NCI-H128 (cell line): Measurements from ENCODE around the gene GUCY1A1.

Experiments
- DNase-seq: peaks from one replicate; lab custom pipeline; 2025; ENCODE audit not compliant: unreplicated experiment; lab: John Stamatoyannopoulos, UW

GUCY1A1 gene

DNA sequence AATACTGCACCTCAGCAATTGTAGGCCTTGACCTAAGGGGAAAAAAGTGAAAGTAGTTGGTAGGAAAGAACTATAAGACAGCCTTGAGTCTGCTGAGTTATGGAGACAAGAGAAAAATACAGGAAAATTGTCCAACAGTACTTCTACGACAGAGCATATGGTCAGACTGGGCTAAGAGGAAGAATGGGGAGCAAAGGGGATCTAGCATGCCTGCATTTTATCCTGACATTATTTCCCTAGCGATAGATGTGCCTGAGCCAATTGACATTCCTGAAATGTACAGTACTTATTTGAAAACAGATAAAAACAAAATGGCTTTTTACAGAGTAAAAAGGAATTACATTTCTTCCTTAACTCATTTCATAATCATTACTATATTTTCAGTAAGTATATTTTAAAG is 22.2 kb downstream of the GUCY1A1 start:
- DNase-seq: no peak

DNA sequence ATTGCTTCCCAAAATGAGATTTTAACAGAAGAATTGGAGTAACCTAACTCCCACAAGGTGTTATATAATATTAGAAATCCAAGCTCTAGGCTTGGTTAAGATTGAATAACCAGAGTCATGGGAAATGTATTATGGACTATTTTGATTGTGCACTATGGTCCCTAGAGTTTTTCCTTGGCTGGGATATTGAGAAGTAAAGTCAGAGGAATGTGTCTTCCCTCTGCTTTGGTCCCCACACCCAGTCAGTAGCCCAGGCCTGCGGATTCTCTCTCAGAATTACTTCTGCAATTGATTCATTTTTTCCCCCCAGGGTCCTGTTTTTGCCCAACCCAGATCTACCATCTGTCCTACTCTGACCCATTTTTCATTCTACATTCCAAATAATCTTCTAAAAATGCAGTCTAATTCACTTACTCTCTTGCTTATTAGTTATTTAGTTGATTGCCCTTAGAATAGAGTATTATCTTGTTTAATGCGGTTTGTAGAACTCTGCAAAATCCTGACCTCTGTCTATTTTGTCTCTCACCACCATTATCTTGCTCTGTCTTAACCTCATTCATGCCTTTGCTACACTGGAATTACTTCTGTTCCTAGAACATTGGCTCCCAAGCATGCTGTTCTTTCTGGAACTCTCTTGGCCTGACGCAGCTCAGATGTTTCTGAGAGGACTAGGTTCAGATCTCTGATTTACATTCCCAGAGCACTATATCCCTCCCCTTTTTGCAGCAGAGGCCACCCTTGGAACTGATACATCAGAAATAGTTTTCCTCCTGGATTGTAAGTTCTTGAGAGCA is 23.6 kb downstream of the GUCY1A1 start:
- no peak for DNase-seq

DNA sequence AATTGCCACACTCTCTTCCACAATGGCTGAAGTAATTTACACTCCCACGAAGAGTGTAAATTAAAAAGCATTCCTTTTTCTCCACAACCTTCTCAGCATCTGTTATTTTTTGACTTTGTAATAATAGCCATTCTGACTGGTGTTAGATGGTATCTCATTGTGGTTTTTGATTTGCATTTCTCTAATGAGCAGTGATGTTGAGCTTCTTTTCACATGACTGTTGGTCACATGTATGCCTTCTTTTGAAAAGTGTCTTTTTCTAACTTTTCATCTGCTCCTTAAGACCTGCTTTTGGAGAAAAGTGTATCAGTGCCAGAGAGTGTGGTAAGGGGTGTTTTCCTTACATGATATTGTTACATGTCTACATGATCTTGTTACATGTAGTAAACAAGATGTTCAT is 25.7 kb downstream of the GUCY1A1 start:
- DNase-seq: no peak

DNA sequence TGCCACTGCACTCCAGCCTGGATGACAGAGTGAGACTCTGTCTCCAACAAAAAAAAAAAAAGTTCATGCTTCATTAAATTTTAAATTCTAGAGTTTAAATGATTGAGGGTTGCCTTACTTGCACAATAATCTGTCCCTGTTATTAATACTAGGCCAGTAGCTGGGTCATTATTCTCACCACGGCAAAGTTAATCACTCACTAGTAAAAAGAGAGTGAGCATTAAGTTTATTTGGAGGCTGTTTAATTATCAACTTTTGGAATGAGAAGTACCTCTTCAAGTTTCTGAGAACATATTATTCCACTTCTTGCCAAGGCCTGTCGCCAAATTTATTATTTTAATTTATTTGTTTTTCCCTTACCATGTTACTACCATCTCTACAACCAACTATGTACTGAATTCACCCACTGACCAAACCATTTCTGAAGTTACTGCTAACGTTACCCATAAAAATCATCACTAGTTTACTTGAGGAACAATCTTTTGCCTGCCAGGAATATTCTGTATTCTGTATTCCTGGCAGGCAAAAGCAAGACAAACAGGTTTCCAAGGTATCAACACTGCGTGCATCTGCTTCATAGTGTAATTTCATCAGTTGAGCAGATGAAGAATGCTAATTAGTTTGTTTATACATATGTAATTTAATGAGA is 26.5 kb downstream of the GUCY1A1 start:
- DNase-seq: no peak

DNA sequence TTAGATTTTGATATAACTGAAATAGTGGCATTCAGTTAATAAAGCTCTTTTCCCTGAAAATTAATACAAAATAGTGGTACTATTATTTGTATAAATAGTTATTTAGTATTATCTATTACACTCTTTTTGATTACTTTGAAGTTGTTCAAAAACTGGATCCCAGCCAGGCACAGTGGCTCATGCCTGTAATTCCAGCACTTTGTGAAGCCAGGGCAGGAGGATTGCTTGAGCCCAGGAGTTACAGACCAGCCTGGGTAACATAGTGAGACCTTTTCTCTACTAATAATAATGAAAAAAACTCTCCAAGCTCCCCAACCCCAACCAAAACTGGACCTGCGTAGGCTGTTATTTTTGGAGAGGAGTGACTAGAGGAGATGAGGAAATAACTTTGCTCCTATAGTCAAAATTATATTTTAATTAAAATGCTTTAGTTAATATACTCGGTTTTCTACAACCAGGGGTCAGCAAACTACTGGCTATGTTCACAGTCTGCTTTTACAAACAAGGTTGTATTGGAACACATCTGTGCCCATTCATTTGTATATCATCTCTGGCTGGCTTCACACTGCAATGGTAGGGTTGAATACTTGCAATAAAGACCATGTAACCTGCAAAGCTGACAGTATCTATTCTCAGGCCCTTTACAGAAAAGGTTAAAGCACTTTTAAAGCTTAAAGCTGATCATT is 27.6 kb downstream of the GUCY1A1 start:
- no peak for DNase-seq

DNA sequence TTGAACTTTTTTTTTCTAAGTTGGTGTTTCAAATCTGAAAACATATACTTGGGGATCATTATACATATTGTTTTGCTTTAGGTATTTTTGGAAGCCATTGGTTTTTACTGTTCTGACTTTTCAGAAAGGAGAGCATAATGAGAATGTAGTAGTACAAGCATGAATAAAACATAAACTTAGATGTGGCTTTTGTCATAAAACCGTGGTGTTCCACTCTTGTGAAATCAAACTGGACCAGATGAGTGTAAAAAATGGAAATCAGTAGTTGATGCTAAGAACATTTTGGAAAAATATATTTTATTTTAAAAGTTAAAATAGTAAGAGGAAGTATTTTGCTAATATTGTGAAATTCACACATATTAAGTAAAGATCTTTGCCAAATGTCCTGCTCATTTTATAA is 29.6 kb downstream of the GUCY1A1 start:
- DNase-seq: no peak

DNA sequence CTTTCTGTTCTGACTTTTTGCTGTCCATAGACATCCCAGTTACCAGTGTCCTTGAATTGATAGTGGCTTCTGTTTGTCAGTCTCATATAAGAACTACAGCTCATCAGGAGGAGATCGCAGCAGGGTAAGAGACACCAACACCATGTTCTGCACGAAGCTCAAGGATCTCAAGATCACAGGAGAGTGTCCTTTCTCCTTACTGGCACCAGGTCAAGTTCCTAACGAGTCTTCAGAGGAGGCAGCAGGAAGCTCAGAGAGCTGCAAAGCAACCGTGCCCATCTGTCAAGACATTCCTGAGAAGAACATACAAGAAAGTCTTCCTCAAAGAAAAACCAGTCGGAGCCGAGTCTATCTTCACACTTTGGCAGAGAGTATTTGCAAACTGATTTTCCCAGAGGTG is 30.1 kb downstream of the GUCY1A1 start:
- DNase-seq: no peak

DNA sequence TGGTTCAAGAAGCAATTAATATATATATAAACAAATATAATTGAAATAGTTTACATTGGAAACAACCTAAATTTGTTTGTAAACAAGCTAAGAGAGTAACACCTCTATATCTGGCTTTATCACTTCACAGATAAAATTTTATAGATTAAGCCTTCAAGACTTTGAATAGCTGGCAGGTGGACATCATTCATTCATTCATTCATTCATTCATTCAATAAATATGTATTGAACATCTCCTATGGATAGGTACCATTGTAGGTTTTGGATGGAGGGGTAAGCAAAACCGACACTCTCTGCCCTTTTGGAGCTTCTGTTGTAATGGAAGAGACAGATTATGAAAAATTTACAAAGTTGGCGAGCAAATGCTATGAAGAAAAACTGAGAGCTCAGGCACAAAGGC is 35.2 kb downstream of the GUCY1A1 start:
- DNase-seq: no peak

DNA sequence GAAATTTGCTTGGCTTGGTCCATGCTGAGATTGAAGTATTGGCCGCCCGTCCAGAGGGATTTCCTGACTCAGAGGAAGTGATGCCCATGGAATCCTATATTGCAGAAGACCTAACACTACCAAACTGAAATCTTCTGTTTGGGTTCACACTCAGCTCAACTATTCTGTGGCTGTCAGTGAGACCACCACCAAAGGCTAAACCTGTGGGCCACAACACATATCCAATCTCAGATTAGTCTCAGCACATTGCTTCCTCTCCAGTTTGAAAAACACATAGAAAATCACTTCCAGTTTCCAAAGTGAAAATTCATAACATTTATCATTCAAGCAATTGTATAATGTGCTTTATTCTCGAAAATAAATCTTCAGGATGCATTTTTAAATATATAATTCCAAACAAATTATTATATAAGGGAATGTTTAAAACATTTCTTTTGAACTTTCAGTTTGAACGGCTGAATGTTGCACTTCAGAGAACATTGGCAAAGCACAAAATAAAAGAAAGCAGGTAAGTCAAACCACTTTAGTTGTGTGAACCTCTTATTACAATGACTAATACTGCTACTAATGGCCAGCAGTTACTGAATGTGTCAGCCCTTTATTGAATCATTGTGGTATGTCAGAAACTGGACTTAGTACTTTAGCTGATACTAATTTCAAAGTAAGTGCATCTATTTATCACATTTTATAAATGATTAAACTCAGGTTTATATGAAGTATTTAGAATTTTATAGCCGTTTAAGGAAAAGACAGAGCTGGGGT is 37.0 kb downstream of the GUCY1A1 start:
- DNase-seq: no peak

DNA sequence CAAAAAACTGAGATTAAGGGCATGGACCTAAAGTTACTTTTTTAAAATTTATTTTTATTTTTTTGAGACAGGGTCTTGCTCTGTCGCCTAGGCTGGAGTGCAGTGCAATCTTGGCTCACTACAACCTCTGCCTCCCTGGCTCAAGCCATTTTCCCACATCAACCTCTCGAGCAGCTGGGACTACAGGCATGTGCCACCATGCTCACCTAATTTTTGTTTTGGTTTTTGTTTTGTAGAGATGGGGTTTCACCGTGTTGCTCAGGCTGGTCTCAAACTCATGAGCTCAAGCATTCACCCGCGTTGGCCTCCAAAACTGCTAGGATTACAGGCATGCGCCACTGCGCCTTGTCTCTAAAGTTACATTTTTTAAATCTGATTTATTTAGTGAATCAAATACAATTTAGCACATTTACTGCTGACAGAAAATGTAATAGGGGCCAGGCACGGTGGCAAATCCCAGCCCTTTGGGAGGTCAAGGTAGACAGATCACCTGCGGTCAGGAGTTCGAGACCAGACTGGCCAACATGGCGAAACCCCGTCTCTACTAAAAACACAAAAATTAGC is 38.3 kb downstream of the GUCY1A1 start:
- no peak for DNase-seq

DNA sequence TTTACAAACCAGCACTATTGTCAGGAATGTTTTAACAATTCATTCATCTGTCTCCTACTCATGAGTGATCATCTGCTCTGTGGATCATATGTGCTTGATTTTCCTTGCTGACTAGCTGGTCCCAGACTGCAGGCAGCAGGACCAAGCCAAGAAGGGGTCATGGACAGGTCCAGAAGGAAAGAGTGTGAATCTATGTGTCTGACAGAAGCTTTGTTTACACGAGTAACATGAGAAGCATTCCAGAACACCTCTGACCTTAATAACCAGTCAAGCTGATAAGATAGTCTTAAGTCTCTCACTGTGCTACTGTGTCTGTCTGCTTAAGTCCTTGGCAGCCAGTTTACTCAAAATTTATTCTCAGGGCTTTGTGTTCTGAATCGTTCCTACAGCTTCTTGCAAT is 39.0 kb downstream of the GUCY1A1 start:
- no peak for DNase-seq

DNA sequence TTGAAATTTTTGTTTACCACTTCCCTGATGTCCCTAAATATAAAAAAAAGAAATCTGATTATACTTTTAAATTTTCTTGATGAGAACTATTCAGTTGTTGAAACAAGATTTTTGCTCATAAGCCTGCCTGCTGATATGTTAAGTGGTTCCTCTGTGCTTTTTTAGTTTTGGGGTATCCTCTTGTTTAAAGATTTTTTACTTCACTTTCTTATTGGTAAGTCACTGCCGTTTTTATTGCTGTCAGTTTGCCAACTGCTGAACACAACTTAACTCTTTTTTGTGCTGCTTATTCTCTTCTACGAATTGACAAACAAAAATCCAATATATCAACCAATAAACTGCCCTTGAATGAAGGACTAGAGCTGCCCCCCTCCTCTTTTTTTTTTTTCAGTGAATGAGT is 39.5 kb downstream of the GUCY1A1 start:
- DNase-seq: no peak

DNA sequence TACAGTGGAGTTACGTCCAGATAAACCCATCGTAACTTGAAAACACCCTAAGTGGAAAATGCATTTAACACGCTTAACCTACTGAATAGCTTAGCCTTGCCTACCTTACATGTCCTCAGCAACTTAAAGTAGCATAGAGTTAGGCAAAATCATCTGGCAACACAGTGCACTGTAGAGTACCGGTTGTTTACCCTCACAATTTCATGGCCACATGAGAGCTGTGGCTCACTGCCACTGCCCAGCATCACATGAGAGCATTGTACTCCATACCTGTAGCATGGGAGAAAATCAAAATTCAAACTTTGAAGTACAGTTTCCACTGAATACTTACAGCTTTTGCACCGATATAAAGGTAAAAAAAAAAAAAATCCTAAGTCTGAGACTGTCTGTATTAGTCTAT is 40.6 kb downstream of the GUCY1A1 start:
- DNase-seq: no peak

DNA sequence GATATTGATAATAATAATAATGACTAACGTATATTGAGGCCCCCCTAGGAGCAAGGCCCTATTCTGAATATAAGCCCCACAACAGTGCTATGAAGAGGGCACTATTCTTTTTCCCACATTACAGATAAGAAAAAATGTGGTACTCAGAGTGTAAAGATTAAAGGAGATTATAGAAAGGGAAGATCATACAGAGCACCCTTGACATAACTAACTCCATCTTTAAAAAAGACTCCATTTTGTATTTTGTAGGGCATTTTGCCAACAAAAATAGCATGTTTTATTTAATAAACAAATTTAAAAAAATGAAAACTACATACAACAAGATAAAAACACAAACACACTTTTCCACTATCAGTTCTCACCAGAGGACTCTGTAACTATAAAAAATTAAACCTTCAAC is 42.1 kb downstream of the GUCY1A1 start:
- no peak for DNase-seq

DNA sequence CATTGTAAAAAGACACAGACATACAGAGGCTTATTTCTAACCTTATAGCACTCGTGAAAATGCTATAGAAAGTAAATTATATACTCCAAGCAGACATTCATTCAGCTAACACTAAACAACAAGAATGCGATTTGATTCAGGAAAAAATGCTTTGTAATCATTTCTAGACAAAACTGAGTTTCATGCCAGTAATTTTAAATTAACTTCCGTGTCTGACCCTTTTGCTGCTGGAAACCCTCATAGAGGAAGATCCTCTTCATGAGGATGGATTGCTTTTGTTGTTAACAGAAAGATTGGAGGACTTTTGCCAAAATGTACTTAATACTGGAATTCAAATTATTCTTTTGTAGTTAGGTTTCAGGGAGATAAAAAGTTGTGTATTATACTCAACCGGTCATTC is 43.3 kb downstream of the GUCY1A1 start:
- no peak for DNase-seq

DNA sequence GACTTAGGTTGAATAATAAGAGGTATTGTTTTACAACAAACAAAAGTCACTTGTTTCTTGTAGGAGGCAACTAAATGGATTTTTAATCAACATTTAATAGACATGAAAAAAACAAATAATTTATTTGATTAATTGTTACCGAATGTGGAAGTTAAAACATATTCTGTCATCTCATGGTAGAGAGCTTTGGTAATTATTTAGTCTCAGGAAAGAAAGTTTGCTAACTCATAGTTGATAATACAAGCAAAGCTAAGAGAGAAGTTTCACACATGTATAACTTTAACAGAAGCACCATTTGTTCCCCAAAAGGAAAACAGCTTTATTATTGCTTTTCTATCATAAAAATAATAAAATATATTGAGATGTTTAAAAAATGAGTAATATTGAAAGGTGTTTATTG is 44.9 kb downstream of the GUCY1A1 start:
- no peak for DNase-seq

DNA sequence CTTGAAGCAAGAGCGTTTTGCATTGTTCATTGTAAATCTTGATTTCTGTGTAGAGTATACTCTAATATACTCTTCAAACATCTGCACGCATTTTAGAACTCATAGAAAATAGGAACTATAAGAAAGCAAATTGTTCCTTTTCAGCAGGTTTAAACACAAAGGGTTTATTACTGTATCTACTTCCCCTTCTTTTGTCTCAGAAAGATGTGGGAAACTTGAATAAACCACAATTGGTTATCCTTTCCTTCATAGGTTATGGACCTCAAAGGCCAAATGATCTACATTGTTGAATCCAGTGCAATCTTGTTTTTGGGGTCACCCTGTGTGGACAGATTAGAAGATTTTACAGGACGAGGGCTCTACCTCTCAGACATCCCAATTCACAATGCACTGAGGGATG is 46.2 kb downstream of the GUCY1A1 start:
- no peak for DNase-seq

DNA sequence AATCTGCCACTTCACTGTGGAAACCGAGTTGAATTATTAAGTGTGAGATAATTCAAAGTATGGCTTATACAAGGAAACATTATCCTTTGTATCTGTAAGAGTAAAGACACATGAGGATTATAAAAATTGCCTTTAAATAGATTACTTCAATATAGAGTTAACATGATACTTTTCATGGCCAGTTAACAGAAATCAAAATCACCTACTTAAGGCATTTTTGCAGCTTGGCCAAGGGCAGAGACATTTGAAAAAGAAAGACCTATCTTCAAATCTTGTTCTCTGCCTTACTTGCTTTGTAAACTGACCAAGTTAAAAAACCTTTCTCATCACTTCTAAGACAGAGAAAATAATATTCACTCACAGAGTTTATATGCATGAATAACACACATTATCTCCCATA is 47.3 kb downstream of the GUCY1A1 start:
- no peak for DNase-seq

DNA sequence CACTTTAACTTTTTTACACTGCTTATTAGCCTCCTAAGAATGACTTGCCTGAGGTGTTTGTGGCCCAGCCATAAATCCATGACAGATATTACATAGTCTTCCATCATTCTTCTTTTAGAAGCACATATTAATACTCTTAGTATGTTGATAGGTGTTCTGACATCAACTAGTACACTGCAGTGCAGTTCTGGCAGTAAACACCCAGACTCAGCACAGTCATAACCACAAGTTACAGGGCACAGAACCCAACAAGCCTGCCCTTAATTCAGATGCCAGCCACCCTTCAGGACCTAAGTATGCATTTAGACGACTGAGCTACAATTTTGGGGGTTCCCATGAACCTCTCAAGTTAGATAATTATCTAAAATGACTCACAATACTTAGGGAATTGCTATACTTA is 55.7 kb downstream of the GUCY1A1 start:
- no peak for DNase-seq

DNA sequence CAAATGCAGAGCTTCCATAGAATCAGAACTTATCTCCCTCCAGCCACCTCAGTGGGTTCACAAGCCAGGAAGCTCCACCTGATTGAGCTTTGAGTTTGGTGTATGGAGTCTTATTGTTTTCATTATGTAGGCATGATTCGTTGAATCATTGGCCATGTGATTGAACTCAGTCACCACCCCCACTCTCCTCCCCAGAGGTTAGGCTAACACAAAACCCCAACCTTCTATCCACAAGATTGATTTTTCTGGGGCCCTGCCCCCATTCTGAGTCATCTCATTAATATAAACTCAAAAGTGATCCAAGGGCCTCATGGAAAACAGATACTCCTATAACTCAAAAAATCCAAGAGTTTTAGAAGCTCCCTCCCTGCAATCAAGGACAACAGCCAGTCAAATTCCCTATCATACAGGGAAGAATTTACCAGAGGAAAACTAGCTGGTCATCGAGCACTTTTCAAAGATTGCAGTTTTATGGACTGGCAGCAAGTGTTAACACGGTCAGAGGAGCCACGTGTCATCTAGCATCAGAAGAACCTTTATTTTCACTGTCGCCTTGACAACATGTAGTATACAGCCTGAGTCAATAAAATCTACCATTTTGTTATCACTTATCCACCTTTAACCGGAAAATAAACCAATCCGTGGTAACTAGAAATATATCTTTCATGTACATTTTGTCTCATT is 56.3 kb downstream of the GUCY1A1 start:
- no peak for DNase-seq

DNA sequence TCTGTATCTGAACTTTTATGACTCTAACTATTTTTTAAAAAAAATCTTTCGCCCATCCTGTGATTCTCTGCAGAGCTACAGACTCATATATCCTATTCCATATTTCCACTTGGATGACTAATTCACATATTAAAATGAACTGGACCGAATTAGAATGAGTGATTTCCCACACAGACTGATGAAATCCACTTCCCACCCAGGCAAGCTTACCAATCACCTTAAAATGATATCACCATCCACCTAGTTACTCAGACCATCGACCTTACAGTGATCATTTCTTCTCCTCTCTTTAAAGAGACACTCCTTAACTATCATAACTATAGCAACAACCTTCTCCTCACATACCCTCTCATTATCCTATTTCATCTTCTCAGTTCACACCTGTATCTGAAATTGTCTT is 58.1 kb downstream of the GUCY1A1 start:
- DNase-seq: no peak
